ENCODE results near the gene AP2A2.

The AP2A2 gene

DNA sequence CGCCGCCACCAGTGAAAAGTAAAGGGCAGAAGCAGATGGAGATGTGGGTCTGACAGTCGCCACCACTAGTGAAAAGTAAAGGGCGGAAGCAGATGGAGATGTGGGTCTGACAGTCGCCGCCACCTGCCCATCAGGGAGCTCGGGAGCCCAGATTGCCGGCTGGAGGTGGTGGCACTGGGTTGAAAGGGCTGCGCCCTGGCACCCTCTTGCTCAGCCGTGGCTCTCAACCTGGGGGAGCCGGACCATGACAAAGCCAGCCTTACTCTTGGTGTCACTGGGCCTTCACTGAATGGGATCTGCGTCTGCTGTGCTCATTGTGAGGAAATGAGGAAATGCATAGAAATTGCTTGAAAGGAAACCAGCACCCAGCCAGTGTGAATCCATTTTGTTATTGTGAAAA lies 36.3 kb downstream of the AP2A2 start:
- TF ChIP-seq, protein P1, sequence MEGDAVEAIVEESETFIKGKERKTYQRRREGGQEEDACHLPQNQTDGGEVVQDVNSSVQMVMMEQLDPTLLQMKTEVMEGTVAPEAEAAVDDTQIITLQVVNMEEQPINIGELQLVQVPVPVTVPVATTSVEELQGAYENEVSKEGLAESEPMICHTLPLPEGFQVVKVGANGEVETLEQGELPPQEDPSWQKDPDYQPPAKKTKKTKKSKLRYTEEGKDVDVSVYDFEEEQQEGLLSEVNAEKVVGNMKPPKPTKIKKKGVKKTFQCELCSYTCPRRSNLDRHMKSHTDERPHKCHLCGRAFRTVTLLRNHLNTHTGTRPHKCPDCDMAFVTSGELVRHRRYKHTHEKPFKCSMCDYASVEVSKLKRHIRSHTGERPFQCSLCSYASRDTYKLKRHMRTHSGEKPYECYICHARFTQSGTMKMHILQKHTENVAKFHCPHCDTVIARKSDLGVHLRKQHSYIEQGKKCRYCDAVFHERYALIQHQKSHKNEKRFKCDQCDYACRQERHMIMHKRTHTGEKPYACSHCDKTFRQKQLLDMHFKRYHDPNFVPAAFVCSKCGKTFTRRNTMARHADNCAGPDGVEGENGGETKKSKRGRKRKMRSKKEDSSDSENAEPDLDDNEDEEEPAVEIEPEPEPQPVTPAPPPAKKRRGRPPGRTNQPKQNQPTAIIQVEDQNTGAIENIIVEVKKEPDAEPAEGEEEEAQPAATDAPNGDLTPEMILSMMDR (IDR thresholded peaks at IDR 0.05; ENCODE audit: low read depth, low read length) = no peak
- DNase-seq (ENCODE audit: extremely low read depth, low read depth) = no peak

DNA sequence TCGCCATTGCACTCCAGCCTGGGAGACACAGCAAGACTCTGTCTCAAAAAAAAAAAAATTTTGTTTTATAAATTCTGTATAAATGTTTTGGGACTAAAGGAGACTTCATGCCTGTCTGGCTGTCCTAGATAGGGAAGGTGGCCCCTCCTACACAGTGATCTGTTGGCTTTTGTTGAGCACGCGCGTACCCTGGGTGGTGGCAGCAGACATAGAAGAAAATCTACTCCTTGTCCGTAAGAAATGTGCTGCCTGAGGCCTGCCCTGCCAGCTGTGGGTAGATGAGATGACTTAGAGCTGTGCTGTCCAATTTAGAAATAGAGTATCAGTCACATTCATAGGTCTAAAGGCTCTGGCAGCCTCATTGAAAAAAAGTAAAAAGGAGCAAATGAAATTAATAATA lies 37.0 kb downstream of the AP2A2 start:
- DNase-seq (ENCODE audit: extremely low read depth, low read depth) = no peak
- TF ChIP-seq, protein P1 (IDR thresholded peaks at IDR 0.05; ENCODE audit: low read depth, low read length) = no peak

DNA sequence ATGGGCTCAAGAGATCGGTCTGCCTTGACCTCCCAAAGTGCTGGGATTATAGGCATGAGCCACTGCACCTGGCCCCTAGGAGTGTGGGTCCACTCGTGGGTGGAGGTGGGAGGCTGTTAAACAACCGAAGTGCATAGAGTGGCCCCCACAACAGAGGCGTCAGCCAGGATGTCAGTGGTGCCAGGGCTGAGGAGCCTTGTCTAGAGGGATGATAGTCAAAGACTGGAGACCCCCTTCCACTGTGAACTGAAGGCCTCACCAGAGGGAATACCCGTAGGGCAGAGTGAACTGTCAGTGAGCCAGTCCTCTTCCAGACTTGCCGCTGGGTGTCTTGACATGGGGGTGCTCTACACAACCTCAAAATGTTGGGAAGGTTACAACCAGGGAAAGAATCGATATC lies 38.2 kb downstream of the AP2A2 start:
- TF ChIP-seq, protein P1 (IDR thresholded peaks at IDR 0.05; ENCODE audit: low read depth, low read length) = no peak
- DNase-seq (ENCODE audit: extremely low read depth, low read depth) = no peak

DNA sequence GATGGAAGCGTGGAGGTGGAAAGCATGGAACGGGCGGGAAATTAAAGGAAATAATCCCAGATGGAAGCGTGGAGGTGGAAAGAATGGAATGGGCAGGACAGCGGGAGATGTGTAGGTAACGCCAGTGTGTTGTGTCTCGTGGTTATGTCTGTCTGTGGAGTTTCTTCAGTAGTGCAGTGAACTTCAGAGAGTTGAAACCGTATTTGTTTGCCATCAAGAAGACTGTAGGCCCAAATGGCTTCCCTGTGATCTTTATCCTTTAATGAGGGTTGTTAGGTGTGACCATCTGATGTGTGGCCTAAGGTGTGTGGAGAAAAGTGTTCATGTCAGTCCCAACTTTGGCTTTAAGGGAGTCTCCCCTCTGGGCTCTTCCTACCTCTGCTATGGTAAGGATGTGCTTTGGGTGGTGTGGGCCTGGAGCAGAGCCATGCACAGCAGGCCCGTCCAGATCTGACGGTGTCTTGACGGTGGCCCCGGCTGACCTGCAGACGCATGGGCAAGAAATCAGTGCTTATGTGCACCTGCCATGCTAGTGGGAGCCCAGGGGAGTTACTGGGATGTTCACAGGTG lies 39.6 kb downstream of the AP2A2 start:
- TF ChIP-seq, protein P1 (IDR thresholded peaks at IDR 0.05; ENCODE audit: low read depth, low read length) = no peak

DNA sequence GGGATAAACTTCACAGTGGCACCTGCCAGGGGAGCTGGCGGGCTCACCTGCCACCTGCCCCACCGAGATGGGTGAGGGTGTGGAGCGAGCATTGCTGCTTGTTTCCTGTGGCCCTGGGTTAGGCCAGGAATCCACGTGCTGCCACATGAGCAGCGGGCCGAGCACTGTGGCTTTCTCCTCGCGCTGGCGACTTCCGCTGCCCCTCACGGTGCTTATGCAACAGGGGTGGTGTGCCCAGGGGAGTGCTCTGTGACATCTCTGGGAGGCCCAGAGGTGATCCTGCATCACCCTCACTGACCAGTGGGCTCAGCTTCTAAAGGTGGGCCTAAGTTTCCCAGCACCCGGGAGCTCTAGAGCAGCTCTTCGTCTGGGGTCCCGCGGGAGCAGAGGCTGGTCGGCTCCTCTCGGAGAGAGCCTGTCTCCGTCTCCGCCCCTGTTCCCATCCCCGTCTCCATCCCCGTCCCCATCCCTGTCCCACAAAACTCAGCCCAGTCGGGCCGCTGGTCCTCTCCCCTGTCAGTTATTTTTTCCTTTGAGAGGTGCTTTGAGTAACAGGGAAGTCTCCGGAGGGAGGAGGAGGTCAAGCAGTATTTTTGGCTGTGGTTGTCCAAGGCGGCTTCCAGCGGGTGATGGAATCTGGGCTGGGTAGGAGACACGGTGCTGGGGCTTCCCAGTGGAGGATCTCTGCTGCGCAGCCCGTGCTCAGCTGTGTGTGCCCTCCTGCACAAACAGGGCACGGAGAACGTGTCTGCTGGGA lies 42.5 kb downstream of the AP2A2 start:
- TF ChIP-seq, protein P1 (IDR thresholded peaks at IDR 0.05; ENCODE audit: low read depth, low read length) = no peak
- DNase-seq (ENCODE audit: extremely low read depth, low read depth) = no peak

More for the DNA sequence above, 39.6 kb downstream of the AP2A2 start:
- no peak for DNase-seq (ENCODE audit: extremely low read depth, low read depth)

DNA sequence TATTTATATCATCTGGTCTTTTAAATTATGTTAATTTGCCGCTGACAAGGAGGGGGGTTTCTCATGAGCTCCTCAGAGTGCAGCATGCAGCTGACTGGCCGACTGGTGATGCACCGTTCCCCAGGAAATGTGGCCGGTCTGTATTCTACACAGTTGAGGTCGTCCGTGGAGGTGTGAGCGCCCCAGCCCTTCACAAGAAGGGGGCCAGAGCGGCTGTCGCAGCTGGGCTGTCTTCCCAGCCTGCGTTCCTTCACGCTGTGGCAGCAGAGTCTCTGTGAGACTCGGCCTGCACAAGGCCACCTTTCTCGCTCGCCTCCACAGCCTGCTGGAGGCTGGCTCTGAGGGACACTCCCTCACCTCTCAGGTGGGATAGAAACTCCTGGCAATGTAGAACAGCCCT lies 43.2 kb downstream of the AP2A2 start:
- TF ChIP-seq, protein P1 (IDR thresholded peaks at IDR 0.05; ENCODE audit: low read depth, low read length) = no peak
- no peak for DNase-seq (ENCODE audit: extremely low read depth, low read depth)

DNA sequence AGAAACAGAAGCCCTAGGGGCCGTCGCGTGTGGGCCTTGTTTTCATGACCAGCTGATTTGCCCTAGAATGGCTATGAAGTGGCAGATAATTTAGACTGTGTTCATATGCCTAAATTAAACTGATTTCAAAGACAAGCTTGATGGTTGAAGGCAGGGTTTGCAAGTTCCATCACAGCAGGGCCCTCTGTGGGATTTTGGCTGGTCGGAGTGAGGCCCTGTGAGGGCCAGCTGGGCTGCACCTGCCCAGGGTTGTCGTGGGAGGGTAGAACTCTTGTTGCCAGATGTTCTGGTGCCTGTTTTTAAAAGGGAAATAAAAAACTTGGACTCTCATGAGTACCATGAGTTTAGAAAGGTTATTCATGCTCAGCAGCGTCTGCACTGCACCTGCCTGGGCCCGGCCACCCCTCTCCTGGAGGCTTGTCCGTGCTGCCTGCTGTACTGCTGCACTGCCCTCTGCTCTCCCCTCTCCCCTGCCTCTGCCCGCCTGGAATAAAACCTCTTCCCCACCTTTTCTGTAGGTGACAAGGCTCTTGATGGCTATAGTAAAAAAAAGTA lies 44.1 kb downstream of the AP2A2 start:
- DNase-seq (ENCODE audit: extremely low read depth, low read depth) = no peak
- TF ChIP-seq, protein P1 (IDR thresholded peaks at IDR 0.05; ENCODE audit: low read depth, low read length) = no peak

Data from AG09319 (cell line).